Transverse colon (tissue), 4 donors: ENCODE data around the gene MYH16. TPM values are rescaled to one million over a fixed set of nuclear protein-coding genes. Genes with fewer than 3 reads are reported as not detected.

Source experiments
- DNase-seq: peaks from one replicate; pipeline ENCODE4 v3.0.0-alpha.2; 2019
- H3K27ac ChIP-seq, 4 donors: fragments of 200-600 bp; sonication (generic); 2 replicates each; pipeline ENCODE4 v1.5.1; 2016 to 2018; ENCODE audit warnings: inconsistent platforms in 4 of 4
- H3K27me3 ChIP-seq: fragments of 200-600 bp; sonication (generic); 2 replicates; pipeline ENCODE4 v1.5.1; 2017; ENCODE audit warnings: inconsistent platforms
- H3K36me3 ChIP-seq, 4 donors: fragments of 200-600 bp; sonication (generic); 2 replicates each; pipeline ENCODE4 v1.5.1; 2017 to 2019; ENCODE audit warnings: inconsistent platforms in 4 of 4
- H3K4me1 ChIP-seq, 4 donors: fragments of 200-600 bp; sonication (generic); 2 replicates each; pipeline ENCODE4 v1.5.1; 2017 to 2020; ENCODE audit warnings: inconsistent platforms in 4 of 4
- H3K4me3 ChIP-seq, 4 donors: fragments of 200-600 bp; sonication (generic); 1 replicate in 1 of 4; 2 replicates in 3 of 4; pipeline versions ENCODE4 v1.5.1 to v1.6.1; 2017 to 2019; ENCODE audit warnings: inconsistent platforms in 4 of 4
- H3K9me3 ChIP-seq, 2 donors: fragments of 200-600 bp; sonication (generic); 2 replicates each; pipeline ENCODE4 v1.5.1; 2017 to 2019; ENCODE audit warnings: inconsistent platforms in 2 of 2
- CTCF ChIP-seq, 5 experiments: fragments of 200-600 bp in 3 of 5; fragments of 450-650 bp in 2 of 5; sonication (generic) in 3 of 5; IDR thresholded peaks; 1 replicate in 2 of 5; 2 replicates in 3 of 5; pipeline ENCODE4 v1.5.1; 2016 to 2017; ENCODE audit warnings: antibody characterized with exemption in 5 of 5, inconsistent platforms in 3 of 5, mild to moderate bottlenecking in 2 of 5, moderate library complexity in 1 of 5
- EP300 ChIP-seq: sonication (generic); formaldehyde crosslinking; IDR thresholded peaks from one replicate; pipeline ENCODE4 v1.6.1; 2017; ENCODE audit warnings: antibody characterized with exemption, low read depth
- POLR2A ChIP-seq: fragments of 450-650 bp; IDR thresholded peaks from one replicate; pipeline ENCODE4 v1.6.1; 2016; ENCODE audit warnings: antibody characterized with exemption, mild to moderate bottlenecking, moderate library complexity
- POLR2AphosphoS5 ChIP-seq, 3 donors: sonication (generic); formaldehyde crosslinking; IDR thresholded peaks; one replicate each; pipeline ENCODE4 v1.6.1; 2016; ENCODE audit warnings: antibody characterized with exemption in 3 of 3
- WGBS, 2 donors: methylation state at CpG; one replicate each; pipeline ENCODE4 v1.1.5; 2018; ENCODE audit warnings: low coverage in 1 of 2; 5-methylcytosine and 5-hydroxymethylcytosine counted together
- in situ Hi-C, 4 donors: fragments of 200-750 bp; cut with MboI; loops; one replicate each; pipeline versions ENCODE4 v1.15.0 to v1.15.1; 2017; ENCODE audit warnings: low sequenced_read_pairs in 3 of 4, low pct_ligation_motif_present in 1 of 4, low pct_unique_long_range_greater_than_20kb in 1 of 4
- intact Hi-C: fragments of 100-400 bp; cut with DNase I; formaldehyde crosslinking; loops from one replicate; pipeline ENCODE4 v1.15.1; 2023; ENCODE audit warnings: low total_unique reads
- total RNA-seq, 4 donors: library from RNA; depleted of rRNA; stranded (reverse); fragments of >200 nt; gene quantifications; one replicate each; pipeline ENCODE4 v1.1.0, GENCODE V29; 2016

MYH16 gene
- total RNA-seq, 4 donors from 2014 or later = not detected

GRCh38 chr7:99359465-99360154, 87.0 kb downstream of the MYH16 start:
- H3K36me3 ChIP-seq = peaks cover 0 to 64% (median 31%) of the 10 kb centered on the region in 4 donors
- H3K4me3 ChIP-seq = no peak overlapping the region
- WGBS, 2 donors = 87 to 89% methylated on average over 3 to 22 of the region's 22 CpGs
- in situ Hi-C loops = loop anchor here in 1 of 4 donors (10.0 kb wide), 1 partner anchor 55 kb away; no protein-coding TSS in a partner anchor
- H3K9me3 ChIP-seq = no peaks in the 10 kb centered on the region
- DNase-seq = no peak
- intact Hi-C loops = no loop called here
- no peaks in the 10 kb centered on the region for H3K27me3 ChIP-seq
- H3K4me1 ChIP-seq = no peaks in the 10 kb centered on the region
- no peak for TF ChIP-seq POLR2A
- no peak for TF ChIP-seq POLR2AphosphoS5 (IDR thresholded peaks at IDR 0.05)
- TF ChIP-seq EP300 = no peak
- no peak for TF ChIP-seq CTCF (IDR thresholded peaks at IDR 0.05)
- no peak overlapping the region for H3K27ac ChIP-seq

Other genes with a start within 250 kb of the MYH16 start
- gene SMURF1, start 128.7 kb upstream of the MYH16 start, total RNA-seq = 10 to 100 TPM; 25.3 to 47.5 (median 36.5) TPM
- gene KPNA7, start 64.7 kb upstream of the MYH16 start, total RNA-seq = under 1 TPM in 3 of 4 donors, not detected in 1; 0.60 to 0.82 (median 0.64) TPM
- 100 to 1,000 TPM; 104 to 186 (median 147) TPM for gene ARPC1A, start 53.1 kb downstream of the MYH16 start, total RNA-seq
- 100 to 1,000 TPM; 138 to 346 (median 186) TPM for gene ARPC1B, start 101.9 kb downstream of the MYH16 start, total RNA-seq
- gene PDAP1, start 135.8 kb downstream of the MYH16 start, total RNA-seq = 10 to 100 TPM; 27.7 to 54.9 (median 49.9) TPM
- 100 to 1,000 TPM in 1 of 4 donors, 10 to 100 TPM in 2, 1 to 10 TPM in 1; 5.0 to 167 (median 50.1) TPM for gene BUD31, start 136.1 kb downstream of the MYH16 start, total RNA-seq
- gene PTCD1, start 166.0 kb downstream of the MYH16 start, total RNA-seq = 10 to 100 TPM in 1 of 4 donors, 1 to 10 TPM in 3; 1.8 to 38.2 (median 5.5) TPM
- gene CPSF4, start 166.1 kb downstream of the MYH16 start, total RNA-seq = 10 to 100 TPM; 20.7 to 65.5 (median 24.8) TPM
- 1,000 to 10,000 TPM in 1 of 4 donors, 100 to 1,000 TPM in 2, 10 to 100 TPM in 1; 61.3 to 1,017 (median 295) TPM for gene ATP5MF, start 193.3 kb downstream of the MYH16 start, total RNA-seq
- 10 to 100 TPM; 17.2 to 30.7 (median 20.1) TPM for gene ZNF789, start 200.1 kb downstream of the MYH16 start, total RNA-seq
- 10 to 100 TPM; 24.5 to 48.7 (median 38.5) TPM for gene ZNF394, start 227.4 kb downstream of the MYH16 start, total RNA-seq
- gene ZKSCAN5, start 231.8 kb downstream of the MYH16 start, total RNA-seq = 1 to 10 TPM; 4.5 to 8.7 (median 5.9) TPM